GM23338 (cell line): ENCODE results near the gene AFAP1L1. TPM values are rescaled to one million over a fixed set of nuclear protein-coding genes. Genes with fewer than 3 reads are reported as not detected.

Experiments used
- CREB1 ChIP-seq: fragments of 250-450 bp; sonication (Bioruptor Pico); IDR thresholded peaks from 2 replicates; pipeline ENCODE4 v1.5.0; 2020; ENCODE audit warnings: low read depth, mild to moderate bottlenecking, moderate library complexity
- EZH2phosphoT487 ChIP-seq: fragments of 200-600 bp; sonication (generic); IDR thresholded peaks from one replicate; pipeline ENCODE4 v1.8.1; 2018; ENCODE audit warnings: antibody characterized with exemption; ENCODE audit not compliant: unreplicated experiment
- POLR2AphosphoS5 ChIP-seq: IDR thresholded peaks from 2 replicates; pipeline ENCODE4 v1.6.1; 2016; ENCODE audit warnings: antibody characterized with exemption, low read depth
- ZNF331 ChIP-seq: fragments of 250-450 bp; sonication (Bioruptor Pico); IDR thresholded peaks from 2 replicates; pipeline ENCODE4 v1.5.0; 2020; ENCODE audit warnings: low read depth, mild to moderate bottlenecking, moderate library complexity
- polyA plus RNA-seq: library from polyadenylated mRNA; unstranded; fragments of >200 nt; fragmentation: Nextera tagmentation; extraction: Ambion mirVana; gene quantifications from 2 replicates; pipeline ENCODE4 v1.2.1, GENCODE V29; 2016
- total RNA-seq: library from RNA; depleted of rRNA; stranded (reverse); fragments of >200 nt; shearing (Covaris generic); gene quantifications from 2 replicates; pipeline ENCODE4 v1.2.3, GENCODE V29; 2014
- TF ChIP-seq, protein P1 (sequence below): fragments of 250-450 bp; sonication (Bioruptor Pico); IDR thresholded peaks from 2 replicates; pipeline ENCODE4 v1.5.0; 2020; ENCODE audit warnings: mild to moderate bottlenecking, moderate library complexity
- TF ChIP-seq, protein P2 (sequence below): IDR thresholded peaks from 2 replicates; pipeline ENCODE4 v1.6.1; 2016; ENCODE audit warnings: antibody characterized with exemption
- TF ChIP-seq, protein P3 (sequence below): IDR thresholded peaks from one replicate; pipeline ENCODE4 v1.6.1; 2018; ENCODE audit warnings: antibody characterized with exemption; ENCODE audit not compliant: unreplicated experiment
- TF ChIP-seq, protein P4 (sequence below), 2 experiments: fragments of 200-600 bp in 1 of 2; sonication (generic) in 1 of 2; conservative IDR thresholded peaks; 2 replicates each; pipeline versions ENCODE4 v1.5.1 to v1.6.1; 2016 to 2017; ENCODE audit warnings: antibody characterized with exemption in 2 of 2, low read depth in 2 of 2, mild to moderate bottlenecking in 2 of 2, moderate library complexity in 1 of 2

The AFAP1L1 gene
- total and polyA plus RNA-seq, 2 experiments from 2014 or later = 3.2 to 5.7 TPM

DNA sequence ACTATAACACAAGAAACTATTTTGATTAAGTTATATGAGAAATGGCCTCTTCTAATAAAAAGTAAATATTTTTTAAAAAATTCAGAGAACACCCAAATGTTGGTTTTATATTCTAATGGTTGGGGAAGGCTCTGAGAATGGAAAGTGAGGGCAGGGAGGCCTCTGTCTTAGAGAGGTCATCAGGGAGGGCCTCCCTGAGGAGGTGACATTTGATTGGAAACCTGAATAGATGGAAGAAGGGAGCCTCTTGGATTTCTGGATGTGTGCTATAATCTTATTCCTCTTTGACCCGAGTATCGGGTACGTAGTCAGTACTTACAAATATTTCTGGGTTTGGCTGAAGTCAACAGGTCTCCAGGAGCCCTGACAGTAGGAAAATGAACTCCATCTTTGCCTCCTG is 47.5 kb downstream of the AFAP1L1 start (continued):
- TF ChIP-seq, protein P1, sequence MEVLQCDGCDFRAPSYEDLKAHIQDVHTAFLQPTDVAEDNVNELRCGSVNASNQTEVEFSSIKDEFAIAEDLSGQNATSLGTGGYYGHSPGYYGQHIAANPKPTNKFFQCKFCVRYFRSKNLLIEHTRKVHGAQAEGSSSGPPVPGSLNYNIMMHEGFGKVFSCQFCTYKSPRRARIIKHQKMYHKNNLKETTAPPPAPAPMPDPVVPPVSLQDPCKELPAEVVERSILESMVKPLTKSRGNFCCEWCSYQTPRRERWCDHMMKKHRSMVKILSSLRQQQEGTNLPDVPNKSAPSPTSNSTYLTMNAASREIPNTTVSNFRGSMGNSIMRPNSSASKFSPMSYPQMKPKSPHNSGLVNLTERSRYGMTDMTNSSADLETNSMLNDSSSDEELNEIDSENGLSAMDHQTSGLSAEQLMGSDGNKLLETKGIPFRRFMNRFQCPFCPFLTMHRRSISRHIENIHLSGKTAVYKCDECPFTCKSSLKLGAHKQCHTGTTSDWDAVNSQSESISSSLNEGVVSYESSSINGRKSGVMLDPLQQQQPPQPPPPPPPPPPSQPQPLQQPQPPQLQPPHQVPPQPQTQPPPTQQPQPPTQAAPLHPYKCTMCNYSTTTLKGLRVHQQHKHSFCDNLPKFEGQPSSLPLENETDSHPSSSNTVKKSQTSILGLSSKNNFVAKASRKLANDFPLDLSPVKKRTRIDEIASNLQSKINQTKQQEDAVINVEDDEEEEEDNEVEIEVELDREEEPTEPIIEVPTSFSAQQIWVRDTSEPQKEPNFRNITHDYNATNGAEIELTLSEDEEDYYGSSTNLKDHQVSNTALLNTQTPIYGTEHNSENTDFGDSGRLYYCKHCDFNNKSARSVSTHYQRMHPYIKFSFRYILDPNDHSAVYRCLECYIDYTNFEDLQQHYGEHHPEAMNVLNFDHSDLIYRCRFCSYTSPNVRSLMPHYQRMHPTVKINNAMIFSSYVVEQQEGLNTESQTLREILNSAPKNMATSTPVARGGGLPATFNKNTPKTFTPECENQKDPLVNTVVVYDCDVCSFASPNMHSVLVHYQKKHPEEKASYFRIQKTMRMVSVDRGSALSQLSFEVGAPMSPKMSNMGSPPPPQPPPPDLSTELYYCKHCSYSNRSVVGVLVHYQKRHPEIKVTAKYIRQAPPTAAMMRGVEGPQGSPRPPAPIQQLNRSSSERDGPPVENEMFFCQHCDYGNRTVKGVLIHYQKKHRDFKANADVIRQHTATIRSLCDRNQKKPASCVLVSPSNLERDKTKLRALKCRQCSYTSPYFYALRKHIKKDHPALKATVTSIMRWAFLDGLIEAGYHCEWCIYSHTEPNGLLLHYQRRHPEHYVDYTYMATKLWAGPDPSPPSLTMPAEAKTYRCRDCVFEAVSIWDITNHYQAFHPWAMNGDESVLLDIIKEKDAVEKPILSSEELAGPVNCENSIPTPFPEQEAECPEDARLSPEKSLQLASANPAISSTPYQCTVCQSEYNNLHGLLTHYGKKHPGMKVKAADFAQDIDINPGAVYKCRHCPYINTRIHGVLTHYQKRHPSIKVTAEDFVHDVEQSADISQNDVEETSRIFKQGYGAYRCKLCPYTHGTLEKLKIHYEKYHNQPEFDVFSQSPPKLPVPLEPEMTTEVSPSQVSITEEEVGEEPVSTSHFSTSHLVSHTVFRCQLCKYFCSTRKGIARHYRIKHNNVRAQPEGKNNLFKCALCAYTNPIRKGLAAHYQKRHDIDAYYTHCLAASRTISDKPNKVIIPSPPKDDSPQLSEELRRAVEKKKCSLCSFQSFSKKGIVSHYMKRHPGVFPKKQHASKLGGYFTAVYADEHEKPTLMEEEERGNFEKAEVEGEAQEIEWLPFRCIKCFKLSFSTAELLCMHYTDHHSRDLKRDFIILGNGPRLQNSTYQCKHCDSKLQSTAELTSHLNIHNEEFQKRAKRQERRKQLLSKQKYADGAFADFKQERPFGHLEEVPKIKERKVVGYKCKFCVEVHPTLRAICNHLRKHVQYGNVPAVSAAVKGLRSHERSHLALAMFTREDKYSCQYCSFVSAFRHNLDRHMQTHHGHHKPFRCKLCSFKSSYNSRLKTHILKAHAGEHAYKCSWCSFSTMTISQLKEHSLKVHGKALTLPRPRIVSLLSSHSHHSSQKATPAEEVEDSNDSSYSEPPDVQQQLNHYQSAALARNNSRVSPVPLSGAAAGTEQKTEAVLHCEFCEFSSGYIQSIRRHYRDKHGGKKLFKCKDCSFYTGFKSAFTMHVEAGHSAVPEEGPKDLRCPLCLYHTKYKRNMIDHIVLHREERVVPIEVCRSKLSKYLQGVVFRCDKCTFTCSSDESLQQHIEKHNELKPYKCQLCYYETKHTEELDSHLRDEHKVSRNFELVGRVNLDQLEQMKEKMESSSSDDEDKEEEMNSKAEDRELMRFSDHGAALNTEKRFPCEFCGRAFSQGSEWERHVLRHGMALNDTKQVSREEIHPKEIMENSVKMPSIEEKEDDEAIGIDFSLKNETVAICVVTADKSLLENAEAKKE (CRISPR knock-in tag) = no peak
- TF ChIP-seq POLR2AphosphoS5 (no peak), CREB1 (CRISPR knock-in tag) (no peak), ZNF331 (CRISPR knock-in tag) (no peak), EZH2phosphoT487 (no peak)
- TF ChIP-seq, protein P2, sequence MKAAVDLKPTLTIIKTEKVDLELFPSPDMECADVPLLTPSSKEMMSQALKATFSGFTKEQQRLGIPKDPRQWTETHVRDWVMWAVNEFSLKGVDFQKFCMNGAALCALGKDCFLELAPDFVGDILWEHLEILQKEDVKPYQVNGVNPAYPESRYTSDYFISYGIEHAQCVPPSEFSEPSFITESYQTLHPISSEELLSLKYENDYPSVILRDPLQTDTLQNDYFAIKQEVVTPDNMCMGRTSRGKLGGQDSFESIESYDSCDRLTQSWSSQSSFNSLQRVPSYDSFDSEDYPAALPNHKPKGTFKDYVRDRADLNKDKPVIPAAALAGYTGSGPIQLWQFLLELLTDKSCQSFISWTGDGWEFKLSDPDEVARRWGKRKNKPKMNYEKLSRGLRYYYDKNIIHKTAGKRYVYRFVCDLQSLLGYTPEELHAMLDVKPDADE = no peak
- TF ChIP-seq, protein P3, sequence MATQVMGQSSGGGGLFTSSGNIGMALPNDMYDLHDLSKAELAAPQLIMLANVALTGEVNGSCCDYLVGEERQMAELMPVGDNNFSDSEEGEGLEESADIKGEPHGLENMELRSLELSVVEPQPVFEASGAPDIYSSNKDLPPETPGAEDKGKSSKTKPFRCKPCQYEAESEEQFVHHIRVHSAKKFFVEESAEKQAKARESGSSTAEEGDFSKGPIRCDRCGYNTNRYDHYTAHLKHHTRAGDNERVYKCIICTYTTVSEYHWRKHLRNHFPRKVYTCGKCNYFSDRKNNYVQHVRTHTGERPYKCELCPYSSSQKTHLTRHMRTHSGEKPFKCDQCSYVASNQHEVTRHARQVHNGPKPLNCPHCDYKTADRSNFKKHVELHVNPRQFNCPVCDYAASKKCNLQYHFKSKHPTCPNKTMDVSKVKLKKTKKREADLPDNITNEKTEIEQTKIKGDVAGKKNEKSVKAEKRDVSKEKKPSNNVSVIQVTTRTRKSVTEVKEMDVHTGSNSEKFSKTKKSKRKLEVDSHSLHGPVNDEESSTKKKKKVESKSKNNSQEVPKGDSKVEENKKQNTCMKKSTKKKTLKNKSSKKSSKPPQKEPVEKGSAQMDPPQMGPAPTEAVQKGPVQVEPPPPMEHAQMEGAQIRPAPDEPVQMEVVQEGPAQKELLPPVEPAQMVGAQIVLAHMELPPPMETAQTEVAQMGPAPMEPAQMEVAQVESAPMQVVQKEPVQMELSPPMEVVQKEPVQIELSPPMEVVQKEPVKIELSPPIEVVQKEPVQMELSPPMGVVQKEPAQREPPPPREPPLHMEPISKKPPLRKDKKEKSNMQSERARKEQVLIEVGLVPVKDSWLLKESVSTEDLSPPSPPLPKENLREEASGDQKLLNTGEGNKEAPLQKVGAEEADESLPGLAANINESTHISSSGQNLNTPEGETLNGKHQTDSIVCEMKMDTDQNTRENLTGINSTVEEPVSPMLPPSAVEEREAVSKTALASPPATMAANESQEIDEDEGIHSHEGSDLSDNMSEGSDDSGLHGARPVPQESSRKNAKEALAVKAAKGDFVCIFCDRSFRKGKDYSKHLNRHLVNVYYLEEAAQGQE = no peak
- TF ChIP-seq, protein P4, sequence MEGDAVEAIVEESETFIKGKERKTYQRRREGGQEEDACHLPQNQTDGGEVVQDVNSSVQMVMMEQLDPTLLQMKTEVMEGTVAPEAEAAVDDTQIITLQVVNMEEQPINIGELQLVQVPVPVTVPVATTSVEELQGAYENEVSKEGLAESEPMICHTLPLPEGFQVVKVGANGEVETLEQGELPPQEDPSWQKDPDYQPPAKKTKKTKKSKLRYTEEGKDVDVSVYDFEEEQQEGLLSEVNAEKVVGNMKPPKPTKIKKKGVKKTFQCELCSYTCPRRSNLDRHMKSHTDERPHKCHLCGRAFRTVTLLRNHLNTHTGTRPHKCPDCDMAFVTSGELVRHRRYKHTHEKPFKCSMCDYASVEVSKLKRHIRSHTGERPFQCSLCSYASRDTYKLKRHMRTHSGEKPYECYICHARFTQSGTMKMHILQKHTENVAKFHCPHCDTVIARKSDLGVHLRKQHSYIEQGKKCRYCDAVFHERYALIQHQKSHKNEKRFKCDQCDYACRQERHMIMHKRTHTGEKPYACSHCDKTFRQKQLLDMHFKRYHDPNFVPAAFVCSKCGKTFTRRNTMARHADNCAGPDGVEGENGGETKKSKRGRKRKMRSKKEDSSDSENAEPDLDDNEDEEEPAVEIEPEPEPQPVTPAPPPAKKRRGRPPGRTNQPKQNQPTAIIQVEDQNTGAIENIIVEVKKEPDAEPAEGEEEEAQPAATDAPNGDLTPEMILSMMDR (conservative IDR thresholded peaks at IDR 0.05; ENCODE audit: low read depth in 2 of 2) = no peak
